C4-2B (cell line): Measurements from ENCODE around the gene CDH23.

Experiments used
- CTCF ChIP-seq: fragments of 450-650 bp; conservative IDR thresholded peaks from 2 replicates; pipeline ENCODE4 v1.5.1; 2017; ENCODE audit warnings: mild to moderate bottlenecking
- ZFX ChIP-seq: fragments of 450-650 bp; IDR thresholded peaks from 2 replicates; pipeline ENCODE4 v1.6.1; 2017

DNA sequence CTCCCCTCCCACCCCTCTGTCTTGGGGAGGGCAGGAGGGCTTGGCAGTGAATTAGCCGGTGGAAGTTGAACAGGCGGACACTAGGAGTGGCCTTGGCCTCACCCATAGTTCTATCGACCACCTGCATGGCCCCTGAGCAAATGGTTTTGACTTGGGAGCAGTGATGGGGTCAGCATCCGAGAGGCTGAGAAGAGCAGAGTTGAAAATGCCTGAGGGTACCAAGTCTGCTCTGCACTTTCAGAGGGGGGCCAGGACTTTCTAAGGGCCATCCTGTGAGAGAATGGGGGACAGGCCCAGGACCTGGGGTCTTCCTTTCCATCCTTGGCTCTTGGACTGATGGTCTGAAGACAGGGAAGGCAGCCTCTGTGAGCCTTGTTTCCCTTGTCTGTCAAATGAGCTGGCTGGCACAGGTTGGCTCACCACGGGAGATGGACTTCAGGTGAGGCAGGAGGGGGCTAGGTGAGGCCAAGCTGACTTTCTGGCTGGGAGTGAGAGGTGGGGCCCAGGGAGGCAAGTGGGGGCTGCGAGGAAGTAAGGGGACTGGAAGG, 29.4 kb downstream of the CDH23 start:
- TF ChIP-seq CTCF (no peak), ZFX (no peak)
